ENCODE results near the gene CHP2. TPM values are rescaled to one million over a fixed set of nuclear protein-coding genes. Genes with fewer than 3 reads are reported as not detected.
"Not testable (repeated sequence)": the region's sequence is repeated elsewhere in the genome, so short reads cannot be mapped to it uniquely, and the experiment has no call there.

Gene CHP2
- not detected in 2 replicates for total RNA-seq

- DNase-seq (ENCODE audit: low read depth in 2 of 2), result no peak
Observed at GRCh38 chr16:23754594-23755483, at the start of gene CHP2. Gene CHP2, plus strand, starts transcription at chr16:23755026. Its CDS starts 24 bp downstream, at chr16:23755050.

GRCh38 chr16:23705517-23705902 lies 49.3 kb upstream of the CHP2 start:
- no peak for DNase-seq (ENCODE audit: low read depth in 2 of 2)

- DNase-seq (ENCODE audit: low read depth in 2 of 2), result no peak
Observed at GRCh38 chr16:23706439-23706838, 48.4 kb upstream of the CHP2 start.

GRCh38 chr16:23709536-23709935 lies 45.3 kb upstream of the CHP2 start:
- no peak for DNase-seq (ENCODE audit: low read depth in 2 of 2)

- no peak for DNase-seq (ENCODE audit: low read depth in 2 of 2)
Observed at GRCh38 chr16:23710008-23710407, 44.8 kb upstream of the CHP2 start.

GRCh38 chr16:23710504-23710903 lies 44.3 kb upstream of the CHP2 start:
- no peak for DNase-seq (ENCODE audit: low read depth in 2 of 2)

- no peak for DNase-seq (ENCODE audit: low read depth in 2 of 2)
Observed at GRCh38 chr16:23711785-23712184, 43.0 kb upstream of the CHP2 start.

GRCh38 chr16:23712976-23713375 lies 41.9 kb upstream of the CHP2 start, which contains the start of gene ERN2:
Gene ERN2, minus strand, starts transcription at chr16:23713222. Its CDS starts 35 bp downstream, at chr16:23713187.
- DNase-seq (ENCODE audit: low read depth in 2 of 2), result no peak

GRCh38 chr16:23716484-23716883 lies 38.3 kb upstream of the CHP2 start:
- no peak for DNase-seq (ENCODE audit: low read depth in 2 of 2)

GRCh38 chr16:23722613-23723240 lies 32.1 kb upstream of the CHP2 start:
- not testable (repeated sequence) for DNase-seq (ENCODE audit: low read depth in 2 of 2)

GRCh38 chr16:23724096-23724784 lies 30.6 kb upstream of the CHP2 start:
- DNase-seq (ENCODE audit: low read depth in 2 of 2), result no peak

GRCh38 chr16:23724785-23725131 lies 30.1 kb upstream of the CHP2 start:
- no peak for DNase-seq (ENCODE audit: low read depth in 2 of 2)

GRCh38 chr16:23726710-23727109 lies 28.1 kb upstream of the CHP2 start:
- no peak for DNase-seq (ENCODE audit: low read depth in 2 of 2)

GRCh38 chr16:23728112-23728477 lies 26.7 kb upstream of the CHP2 start:
- no peak for DNase-seq (ENCODE audit: low read depth in 2 of 2)

- DNase-seq (ENCODE audit: low read depth in 2 of 2), result no peak
Observed at GRCh38 chr16:23729503-23730424, 25.1 kb upstream of the CHP2 start.

- no peak for DNase-seq (ENCODE audit: low read depth in 2 of 2)
Observed at GRCh38 chr16:23734176-23734893, 20.5 kb upstream of the CHP2 start.

- DNase-seq (ENCODE audit: low read depth in 2 of 2), result not testable (repeated sequence)
Observed at GRCh38 chr16:23737423-23738028, 17.3 kb upstream of the CHP2 start.

GRCh38 chr16:23739516-23739915 lies 15.3 kb upstream of the CHP2 start:
- no peak for DNase-seq (ENCODE audit: low read depth in 2 of 2)

- no peak for DNase-seq (ENCODE audit: low read depth in 2 of 2)
Observed at GRCh38 chr16:23741675-23742303, 13.0 kb upstream of the CHP2 start.

- no peak for DNase-seq (ENCODE audit: low read depth in 2 of 2)
Observed at GRCh38 chr16:23742766-23743165, 12.1 kb upstream of the CHP2 start.
